ENCODE results near the gene CACNB4. TPM values are rescaled to one million over a fixed set of nuclear protein-coding genes. Genes with fewer than 3 reads are reported as not detected.
A peak's percentile ranks its signal among the peaks of the same experiment; 100 is the strongest.

Gene CACNB4
- total RNA-seq, 1 donor from 2014 or later: 17.3 TPM

- TF ChIP-seq, protein P1, sequence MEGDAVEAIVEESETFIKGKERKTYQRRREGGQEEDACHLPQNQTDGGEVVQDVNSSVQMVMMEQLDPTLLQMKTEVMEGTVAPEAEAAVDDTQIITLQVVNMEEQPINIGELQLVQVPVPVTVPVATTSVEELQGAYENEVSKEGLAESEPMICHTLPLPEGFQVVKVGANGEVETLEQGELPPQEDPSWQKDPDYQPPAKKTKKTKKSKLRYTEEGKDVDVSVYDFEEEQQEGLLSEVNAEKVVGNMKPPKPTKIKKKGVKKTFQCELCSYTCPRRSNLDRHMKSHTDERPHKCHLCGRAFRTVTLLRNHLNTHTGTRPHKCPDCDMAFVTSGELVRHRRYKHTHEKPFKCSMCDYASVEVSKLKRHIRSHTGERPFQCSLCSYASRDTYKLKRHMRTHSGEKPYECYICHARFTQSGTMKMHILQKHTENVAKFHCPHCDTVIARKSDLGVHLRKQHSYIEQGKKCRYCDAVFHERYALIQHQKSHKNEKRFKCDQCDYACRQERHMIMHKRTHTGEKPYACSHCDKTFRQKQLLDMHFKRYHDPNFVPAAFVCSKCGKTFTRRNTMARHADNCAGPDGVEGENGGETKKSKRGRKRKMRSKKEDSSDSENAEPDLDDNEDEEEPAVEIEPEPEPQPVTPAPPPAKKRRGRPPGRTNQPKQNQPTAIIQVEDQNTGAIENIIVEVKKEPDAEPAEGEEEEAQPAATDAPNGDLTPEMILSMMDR (IDR thresholded peaks at IDR 0.05): no peak
- Histone ChIP-seq H3K27me3 (ENCODE audit: low read depth) (no peaks in the 10 kb centered on the region), H3K4me3 (peak within 1 kb of the TSS; percentile 89), H3K27ac (peak within 1 kb of the TSS; percentile 85), H3K4me1 (peaks cover 43% of the 10 kb centered on the region), H3K36me3 (no peaks in the 10 kb centered on the region), H3K9me3 (no peaks in the 10 kb centered on the region)
- intact Hi-C loops (cut with DNase I): no loop called here
- DNase-seq (peak; percentile 95), ATAC-seq (peak; percentile 98 to 99)
These were observed 270.5 kb downstream of the CACNB4 start, which contains the start of gene ARL5A for GRCh38 chr2:151828143-151828889. Gene ARL5A, minus strand, starts transcription at chr2:151828421. Its CDS starts 245 bp downstream, at chr2:151828176.

DNA sequence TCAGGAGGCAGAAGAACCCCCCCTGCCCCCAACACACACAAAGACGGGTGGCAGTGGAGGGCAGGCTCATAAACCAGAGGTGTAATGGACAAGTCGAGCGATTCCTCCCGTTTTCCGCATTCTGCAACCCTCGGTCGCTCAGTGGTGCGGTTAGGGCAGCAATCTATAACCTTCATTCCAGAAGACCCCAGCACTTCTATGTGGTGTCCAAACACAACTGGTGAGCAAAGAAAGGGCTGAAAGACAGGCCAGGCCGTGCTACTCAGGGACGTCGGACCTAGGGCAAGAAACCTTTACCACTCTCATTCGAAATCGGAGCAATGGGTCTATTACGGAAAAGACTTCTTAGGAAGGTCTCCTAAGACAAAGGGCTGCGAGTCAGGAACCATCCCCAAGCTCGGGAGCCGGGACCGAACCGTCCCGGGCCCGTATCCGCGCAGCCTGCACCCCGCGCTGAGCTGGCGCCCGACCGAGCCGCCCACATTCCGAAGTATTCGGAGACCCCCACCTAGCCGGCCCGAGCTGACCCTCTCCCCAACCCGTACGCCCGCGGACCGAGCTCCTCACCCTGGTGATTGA, 271.2 kb downstream of the CACNB4 start:
- peak overlapping the region; percentile 89 for H3K4me3 ChIP-seq
- ATAC-seq (peak; percentile 55 to 56), DNase-seq (no peak)
- peaks cover 43% of the 10 kb centered on the region for H3K4me1 ChIP-seq
- peak overlapping the region; percentile 85 for H3K27ac ChIP-seq
- TF ChIP-seq, protein P1 (IDR thresholded peaks at IDR 0.05): no peak
- no peaks in the 10 kb centered on the region for H3K9me3 ChIP-seq
- intact Hi-C loops (cut with DNase I): no loop called here
- no peaks in the 10 kb centered on the region for H3K36me3 ChIP-seq
- H3K27me3 ChIP-seq (ENCODE audit: low read depth): no peaks in the 10 kb centered on the region

- DNase-seq (no peak), ATAC-seq (no peak)
- peaks cover 43% of the 10 kb centered on the region for H3K4me1 ChIP-seq
- intact Hi-C loops (cut with DNase I): no loop called here
- no peak overlapping the region for H3K27ac ChIP-seq
- no peaks in the 10 kb centered on the region for H3K9me3 ChIP-seq
- H3K36me3 ChIP-seq: no peaks in the 10 kb centered on the region
- TF ChIP-seq, protein P1 (IDR thresholded peaks at IDR 0.05): no peak
- peak overlapping the region; percentile 89 for H3K4me3 ChIP-seq
- H3K27me3 ChIP-seq (ENCODE audit: low read depth): no peaks in the 10 kb centered on the region
These were observed 272.1 kb downstream of the CACNB4 start for GRCh38 chr2:151826737-151827157.

GRCh38 chr2:151824886-151825285, 274.0 kb downstream of the CACNB4 start:
- Histone ChIP-seq H3K9me3 (no peaks in the 10 kb centered on the region), H3K4me3 (no peak overlapping the region), H3K36me3 (no peaks in the 10 kb centered on the region), H3K27ac (no peak overlapping the region), H3K27me3 (ENCODE audit: low read depth) (no peaks in the 10 kb centered on the region), H3K4me1 (peaks cover 48% of the 10 kb centered on the region)
- ATAC-seq (no peak), DNase-seq (no peak)
- TF ChIP-seq, protein P1 (IDR thresholded peaks at IDR 0.05): no peak
- intact Hi-C loops (cut with DNase I): no loop called here

DNA sequence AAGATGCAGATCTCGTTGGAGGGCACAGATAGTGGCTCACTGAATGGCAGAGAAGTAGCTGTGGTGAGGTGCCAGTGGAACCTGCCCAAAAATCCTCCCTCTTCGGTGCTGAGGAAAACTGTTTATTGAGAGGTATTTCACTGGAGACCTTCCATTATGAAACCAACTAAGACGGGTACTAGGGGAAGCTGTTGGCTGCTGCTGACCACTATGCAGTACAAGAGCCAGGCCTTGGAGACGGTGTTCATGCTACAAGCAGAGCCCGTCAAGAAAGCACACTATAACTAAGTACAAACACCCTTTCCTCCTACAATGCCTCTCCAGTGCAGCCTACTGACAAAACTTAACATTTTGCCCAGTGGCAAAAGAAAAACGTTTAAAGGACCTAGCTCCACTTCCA, 275.2 kb downstream of the CACNB4 start:
- Histone ChIP-seq H3K27ac (no peak overlapping the region), H3K4me1 (peaks cover 44% of the 10 kb centered on the region), H3K27me3 (ENCODE audit: low read depth) (no peaks in the 10 kb centered on the region), H3K36me3 (no peaks in the 10 kb centered on the region), H3K9me3 (no peaks in the 10 kb centered on the region), H3K4me3 (no peak overlapping the region)
- intact Hi-C loops (cut with DNase I): no loop called here
- ATAC-seq: no peak
- DNase-seq: no peak
- TF ChIP-seq, protein P1 (IDR thresholded peaks at IDR 0.05): no peak
